ENCODE measurements around the gene PGBD2. TPM values are rescaled to one million over a fixed set of nuclear protein-coding genes. Genes with fewer than 3 reads are reported as not detected.

The PGBD2 gene
- total and polyA plus RNA-seq, 2 of the 13 experiments (the other 11 are each of a cell fraction or from before 2014, with no cell fraction given), result 6.0 to 7.4 TPM

DNA sequence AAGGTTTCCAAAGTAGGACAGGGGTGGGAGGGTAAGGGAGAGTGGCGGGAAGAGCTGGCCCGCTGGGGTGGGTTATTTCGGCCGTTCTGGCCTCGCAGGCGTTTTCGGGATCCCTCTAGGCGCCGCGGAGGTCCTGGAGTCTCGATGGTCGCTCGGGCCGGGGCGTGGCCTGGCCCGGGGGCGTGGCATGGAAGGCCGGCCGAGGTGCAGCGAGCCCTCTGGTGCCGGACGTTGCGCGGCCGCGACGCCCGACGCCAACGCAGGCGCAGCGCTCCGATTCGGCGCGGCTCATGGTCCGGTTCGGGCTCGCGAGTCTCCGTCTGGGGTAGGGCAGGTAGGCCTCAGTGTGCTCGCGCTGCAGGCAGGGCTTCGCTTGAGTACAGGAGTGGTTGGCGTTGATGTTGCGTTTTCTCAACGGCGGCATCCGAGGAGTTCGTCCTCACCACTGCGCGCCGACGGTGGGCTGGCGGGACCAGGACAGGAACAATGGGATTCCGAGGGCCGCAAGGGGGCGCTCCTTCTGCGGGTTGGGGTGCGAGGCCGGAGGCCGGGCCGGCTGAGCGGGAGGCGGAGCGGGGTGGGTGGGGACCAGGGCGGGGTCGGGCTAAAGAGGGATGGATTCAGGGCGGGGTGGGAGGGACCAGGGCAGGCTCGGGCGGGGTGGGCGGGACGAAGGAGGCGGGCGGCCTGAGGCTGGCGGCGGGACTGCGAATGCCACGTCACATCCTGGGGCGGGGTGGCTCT lies at the start of gene PGBD2 (continued):
- TF ChIP-seq DMTF1 (CRISPR knock-in tag; IDR thresholded peaks at IDR 0.05) (no peak), TSC22D2 (CRISPR knock-in tag; IDR thresholded peaks at IDR 0.05; ENCODE audit: borderline replicate concordance) (0 out of 2 replicates have a peak, but pooled peaks have one; percentile 83), ZNF275 (CRISPR knock-in tag; IDR thresholded peaks at IDR 0.05; ENCODE audit: borderline replicate concordance) (peak; percentile 98), TP53 (CRISPR knock-in tag; conservative IDR thresholded peaks at IDR 0.05) (no peak), NFE2L1 (CRISPR knock-in tag; IDR thresholded peaks at IDR 0.05; ENCODE audit: borderline replicate concordance) (no peak), NFIB (CRISPR knock-in tag; IDR thresholded peaks at IDR 0.05; ENCODE audit: borderline replicate concordance) (no peak), ZNF607 (CRISPR knock-in tag; IDR thresholded peaks at IDR 0.05; ENCODE audit: borderline replicate concordance) (peak; percentile 97), MBD4 (IDR thresholded peaks at IDR 0.05; ENCODE audit: borderline replicate concordance, low read length) (no peak), RBAK (CRISPR knock-in tag; IDR thresholded peaks at IDR 0.05) (no peak), NFKB2 (CRISPR knock-in tag; IDR thresholded peaks at IDR 0.05; ENCODE audit: borderline replicate concordance) (peak; percentile 97; the same call in 1 of the 2 replicates), SOX13 (IDR thresholded peaks at IDR 0.05) (no peak), SOX13 (CRISPR knock-in tag; conservative IDR thresholded peaks at IDR 0.05 in 1 of 2, IDR thresholded peaks at IDR 0.05 in 1 of 2) (peak in 1 of 2 experiments; percentile 62; a peak in 2 of 4 replicates), RBFOX2 (IDR thresholded peaks at IDR 0.05; ENCODE audit: low read depth, low read length) (peak; percentile 97)
- TF ChIP-seq, protein P1, sequence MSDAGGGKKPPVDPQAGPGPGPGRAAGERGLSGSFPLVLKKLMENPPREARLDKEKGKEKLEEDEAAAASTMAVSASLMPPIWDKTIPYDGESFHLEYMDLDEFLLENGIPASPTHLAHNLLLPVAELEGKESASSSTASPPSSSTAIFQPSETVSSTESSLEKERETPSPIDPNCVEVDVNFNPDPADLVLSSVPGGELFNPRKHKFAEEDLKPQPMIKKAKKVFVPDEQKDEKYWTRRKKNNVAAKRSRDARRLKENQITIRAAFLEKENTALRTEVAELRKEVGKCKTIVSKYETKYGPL (CRISPR knock-in tag; IDR thresholded peaks at IDR 0.05), result no peak
- TF ChIP-seq, protein P2, sequence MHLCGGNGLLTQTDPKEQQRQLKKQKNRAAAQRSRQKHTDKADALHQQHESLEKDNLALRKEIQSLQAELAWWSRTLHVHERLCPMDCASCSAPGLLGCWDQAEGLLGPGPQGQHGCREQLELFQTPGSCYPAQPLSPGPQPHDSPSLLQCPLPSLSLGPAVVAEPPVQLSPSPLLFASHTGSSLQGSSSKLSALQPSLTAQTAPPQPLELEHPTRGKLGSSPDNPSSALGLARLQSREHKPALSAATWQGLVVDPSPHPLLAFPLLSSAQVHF (CRISPR knock-in tag; IDR thresholded peaks at IDR 0.05), result peak; percentile 81; the same call in 1 of the 2 replicates
- TF ChIP-seq, protein P3, sequence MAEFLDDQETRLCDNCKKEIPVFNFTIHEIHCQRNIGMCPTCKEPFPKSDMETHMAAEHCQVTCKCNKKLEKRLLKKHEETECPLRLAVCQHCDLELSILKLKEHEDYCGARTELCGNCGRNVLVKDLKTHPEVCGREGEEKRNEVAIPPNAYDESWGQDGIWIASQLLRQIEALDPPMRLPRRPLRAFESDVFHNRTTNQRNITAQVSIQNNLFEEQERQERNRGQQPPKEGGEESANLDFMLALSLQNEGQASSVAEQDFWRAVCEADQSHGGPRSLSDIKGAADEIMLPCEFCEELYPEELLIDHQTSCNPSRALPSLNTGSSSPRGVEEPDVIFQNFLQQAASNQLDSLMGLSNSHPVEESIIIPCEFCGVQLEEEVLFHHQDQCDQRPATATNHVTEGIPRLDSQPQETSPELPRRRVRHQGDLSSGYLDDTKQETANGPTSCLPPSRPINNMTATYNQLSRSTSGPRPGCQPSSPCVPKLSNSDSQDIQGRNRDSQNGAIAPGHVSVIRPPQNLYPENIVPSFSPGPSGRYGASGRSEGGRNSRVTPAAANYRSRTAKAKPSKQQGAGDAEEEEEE (CRISPR knock-in tag; IDR thresholded peaks at IDR 0.05; ENCODE audit: borderline replicate concordance), result no peak
- TF ChIP-seq, protein P4, sequence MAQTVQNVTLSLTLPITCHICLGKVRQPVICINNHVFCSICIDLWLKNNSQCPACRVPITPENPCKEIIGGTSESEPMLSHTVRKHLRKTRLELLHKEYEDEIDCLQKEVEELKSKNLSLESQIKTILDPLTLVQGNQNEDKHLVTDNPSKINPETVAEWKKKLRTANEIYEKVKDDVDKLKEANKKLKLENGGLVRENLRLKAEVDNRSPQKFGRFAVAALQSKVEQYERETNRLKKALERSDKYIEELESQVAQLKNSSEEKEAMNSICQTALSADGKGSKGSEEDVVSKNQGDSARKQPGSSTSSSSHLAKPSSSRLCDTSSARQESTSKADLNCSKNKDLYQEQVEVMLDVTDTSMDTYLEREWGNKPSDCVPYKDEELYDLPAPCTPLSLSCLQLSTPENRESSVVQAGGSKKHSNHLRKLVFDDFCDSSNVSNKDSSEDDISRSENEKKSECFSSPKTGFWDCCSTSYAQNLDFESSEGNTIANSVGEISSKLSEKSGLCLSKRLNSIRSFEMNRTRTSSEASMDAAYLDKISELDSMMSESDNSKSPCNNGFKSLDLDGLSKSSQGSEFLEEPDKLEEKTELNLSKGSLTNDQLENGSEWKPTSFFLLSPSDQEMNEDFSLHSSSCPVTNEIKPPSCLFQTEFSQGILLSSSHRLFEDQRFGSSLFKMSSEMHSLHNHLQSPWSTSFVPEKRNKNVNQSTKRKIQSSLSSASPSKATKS (CRISPR knock-in tag; IDR thresholded peaks at IDR 0.05), result 0 out of 2 replicates have a peak, but pooled peaks have one; percentile 42
- TF ChIP-seq, protein P5, sequence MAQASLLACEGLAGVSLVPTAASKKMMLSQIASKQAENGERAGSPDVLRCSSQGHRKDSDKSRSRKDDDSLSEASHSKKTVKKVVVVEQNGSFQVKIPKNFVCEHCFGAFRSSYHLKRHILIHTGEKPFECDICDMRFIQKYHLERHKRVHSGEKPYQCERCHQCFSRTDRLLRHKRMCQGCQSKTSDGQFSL (CRISPR knock-in tag; IDR thresholded peaks at IDR 0.05), result 0 out of 2 replicates have a peak, but pooled peaks have one; percentile 37

All from HepG2 (cell line).